GM21381 (cell line): Measurements from ENCODE around the gene ASCL5.

Experiments
- ATAC-seq: cut with Tn5 transposase; IDR thresholded peaks from one replicate; pipeline ENCODE4 v1.9.1; 2021; ENCODE audit warnings: mild to moderate bottlenecking, moderate library complexity; ENCODE audit not compliant: unreplicated experiment

Gene ASCL5

GRCh38 chr1:201111672-201112071 is 15.3 kb downstream of the ASCL5 start:
- ATAC-seq: no peak

- ATAC-seq: no peak
These were observed 15.8 kb downstream of the ASCL5 start for GRCh38 chr1:201111156-201111555.

DNA sequence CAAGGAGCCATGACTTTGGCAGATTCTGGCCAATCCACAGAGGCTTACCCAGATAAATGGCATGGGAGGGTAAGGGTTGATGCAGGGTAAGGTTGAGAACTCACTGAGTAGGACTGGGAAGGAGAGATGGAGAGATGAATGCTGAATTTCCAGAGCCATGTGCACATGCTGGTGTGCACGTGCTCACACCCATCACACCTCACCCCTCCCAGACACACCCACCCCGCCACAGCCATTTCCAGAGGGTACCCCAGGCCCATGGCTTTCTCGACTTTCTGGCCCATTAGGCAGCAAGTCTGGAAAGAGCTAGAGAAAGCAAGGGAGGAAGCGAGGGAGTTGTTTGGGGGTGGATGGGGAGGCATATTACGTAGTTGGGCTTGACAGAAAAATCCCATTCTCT is 16.4 kb downstream of the ASCL5 start:
- ATAC-seq: no peak

DNA sequence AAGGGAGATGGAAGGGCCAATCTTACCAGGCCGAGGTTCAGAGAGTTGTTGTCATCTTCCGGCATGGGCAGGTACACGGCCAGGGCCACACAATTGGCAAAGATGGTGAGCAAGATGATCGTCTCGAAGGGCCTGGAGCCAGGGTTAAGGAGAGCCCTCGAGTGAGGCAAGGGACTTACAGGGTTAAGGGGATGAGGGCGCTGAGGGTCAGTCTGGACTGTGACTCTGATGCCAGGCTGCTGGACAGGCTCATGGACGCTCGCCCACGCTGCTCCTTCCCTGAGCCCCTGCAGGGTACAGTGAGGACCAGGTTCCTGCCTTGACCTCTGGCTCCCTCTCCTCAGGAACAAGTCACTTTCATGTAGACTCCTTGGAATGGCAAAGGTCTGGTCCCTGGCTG is 16.8 kb downstream of the ASCL5 start:
- ATAC-seq: no peak

DNA sequence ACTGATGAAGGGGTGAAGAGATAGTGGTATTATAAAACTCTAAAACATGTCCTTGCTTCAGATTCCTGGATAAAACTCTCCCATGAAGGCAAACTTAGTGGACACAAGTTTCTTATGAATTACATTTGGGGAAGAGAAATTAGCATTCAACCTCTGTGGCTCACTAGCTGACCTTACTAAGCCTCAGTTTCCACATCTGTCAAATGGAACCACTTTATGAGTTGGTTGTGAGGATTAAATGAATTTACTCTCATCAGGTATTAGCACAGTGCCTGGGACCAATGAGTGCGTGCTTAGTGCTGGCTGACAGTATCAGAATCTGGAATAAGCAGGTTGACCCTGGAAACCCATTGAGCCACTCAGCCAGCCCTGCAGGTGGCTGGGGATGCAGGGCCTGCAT is 17.3 kb downstream of the ASCL5 start:
- ATAC-seq: no peak

- ATAC-seq: no peak
These were observed 18.4 kb downstream of the ASCL5 start for GRCh38 chr1:201108614-201109013.

DNA sequence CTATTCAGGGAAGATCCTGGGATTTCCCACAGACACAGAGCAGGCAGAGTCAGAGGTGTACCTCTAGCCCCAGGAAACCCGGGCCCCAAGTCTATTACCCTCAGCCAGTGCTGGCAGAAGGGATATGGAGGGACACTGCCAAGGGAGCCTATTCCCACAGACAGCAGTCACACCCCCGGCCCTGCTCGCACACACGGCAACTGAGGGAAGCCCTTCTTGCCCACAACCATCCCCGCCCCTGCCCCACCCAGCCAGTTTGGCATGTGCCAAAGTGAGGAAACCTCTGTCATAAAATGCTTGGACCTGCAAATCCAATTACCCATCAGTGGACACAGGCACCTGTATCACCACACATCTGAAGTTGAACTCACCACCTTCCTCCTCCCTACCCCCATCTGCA is 21.3 kb downstream of the ASCL5 start:
- ATAC-seq: no peak

DNA sequence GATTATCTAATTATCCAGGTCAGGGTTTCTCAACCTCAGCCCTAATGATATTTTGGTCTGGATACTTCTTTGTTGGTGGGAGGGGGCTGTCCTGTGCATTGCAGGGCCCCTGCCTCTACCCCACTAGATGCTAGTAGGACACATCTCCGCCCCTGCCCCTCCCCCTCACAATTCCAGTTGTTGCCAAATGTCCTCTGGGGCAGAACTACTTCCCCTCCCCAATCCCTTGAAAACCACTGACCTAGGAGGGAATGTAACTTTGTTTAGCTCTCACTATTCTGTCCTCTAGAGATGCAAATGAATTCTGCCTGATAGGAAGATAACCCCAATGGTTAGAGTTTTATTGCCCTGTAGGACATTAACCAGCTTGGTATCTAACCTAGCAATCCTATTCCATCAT is 22.8 kb downstream of the ASCL5 start:
- no peak for ATAC-seq

DNA sequence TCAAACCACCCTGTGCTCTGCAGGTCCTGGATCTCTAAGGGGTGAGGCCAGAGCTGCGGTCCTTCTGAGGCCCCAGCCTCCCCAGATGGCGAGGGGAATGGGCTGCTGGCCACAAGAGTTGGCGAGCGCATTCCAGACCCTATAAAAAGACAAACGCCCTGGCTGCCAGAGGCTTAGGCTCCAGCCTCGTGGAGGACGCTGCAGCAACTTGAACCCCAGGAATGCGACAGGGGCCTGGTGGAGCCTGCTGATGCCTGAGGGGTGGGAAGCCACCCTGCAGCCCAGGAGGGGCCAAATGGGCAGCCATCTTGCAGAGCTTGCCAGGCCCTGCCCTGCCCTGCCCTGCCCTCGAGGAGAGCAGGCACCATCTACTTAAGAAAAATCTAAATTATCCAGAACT is 23.3 kb downstream of the ASCL5 start:
- no peak for ATAC-seq

DNA sequence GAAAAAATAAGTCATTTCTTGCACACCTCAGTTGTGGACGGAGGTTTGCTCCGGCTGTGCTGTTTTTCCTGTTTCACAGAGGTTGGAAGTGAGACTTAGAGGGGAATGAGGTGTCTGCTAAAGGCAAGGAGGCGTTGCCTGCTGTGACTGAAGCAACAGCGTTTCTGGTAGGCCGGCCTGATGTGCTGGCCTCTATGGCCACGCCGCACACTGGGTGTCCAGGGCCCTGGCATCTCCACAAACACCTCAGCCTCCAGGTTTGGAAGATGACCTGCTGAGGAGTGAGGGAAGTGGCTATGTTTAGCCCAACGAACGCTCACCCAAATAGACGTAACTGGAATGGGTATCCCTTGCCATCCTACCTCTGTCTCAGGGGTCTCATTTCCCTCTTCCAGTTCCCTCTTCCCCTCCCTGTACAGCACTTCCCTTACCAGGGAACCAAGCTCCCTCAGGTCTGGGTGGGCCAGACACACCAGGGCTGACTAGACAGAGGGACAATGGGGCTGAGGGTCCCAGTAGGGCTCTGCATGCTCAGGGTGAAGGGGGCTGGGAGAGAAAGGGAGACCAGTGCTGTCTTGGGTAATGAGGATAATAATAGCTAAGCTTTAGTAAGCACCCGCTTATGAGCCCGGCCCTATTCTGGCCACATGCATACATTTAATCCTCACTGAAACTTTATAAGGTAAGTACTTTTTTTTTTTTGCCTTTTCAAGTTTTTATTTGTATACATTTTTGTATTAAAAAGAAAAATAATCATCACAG is 26.6 kb downstream of the ASCL5 start:
- no peak for ATAC-seq

GRCh38 chr1:201098992-201099677 is 27.8 kb downstream of the ASCL5 start:
- no peak for ATAC-seq

GRCh38 chr1:201096977-201097856 is 29.8 kb downstream of the ASCL5 start:
- no peak for ATAC-seq

- no peak for ATAC-seq
These were observed 30.9 kb downstream of the ASCL5 start for GRCh38 chr1:201096041-201096461.

- ATAC-seq: no peak
These were observed 31.4 kb downstream of the ASCL5 start for GRCh38 chr1:201095581-201095980.

- ATAC-seq: no peak
These were observed 32.2 kb downstream of the ASCL5 start for GRCh38 chr1:201094832-201095231.

- no peak for ATAC-seq
These were observed 33.0 kb downstream of the ASCL5 start for GRCh38 chr1:201093962-201094361.

DNA sequence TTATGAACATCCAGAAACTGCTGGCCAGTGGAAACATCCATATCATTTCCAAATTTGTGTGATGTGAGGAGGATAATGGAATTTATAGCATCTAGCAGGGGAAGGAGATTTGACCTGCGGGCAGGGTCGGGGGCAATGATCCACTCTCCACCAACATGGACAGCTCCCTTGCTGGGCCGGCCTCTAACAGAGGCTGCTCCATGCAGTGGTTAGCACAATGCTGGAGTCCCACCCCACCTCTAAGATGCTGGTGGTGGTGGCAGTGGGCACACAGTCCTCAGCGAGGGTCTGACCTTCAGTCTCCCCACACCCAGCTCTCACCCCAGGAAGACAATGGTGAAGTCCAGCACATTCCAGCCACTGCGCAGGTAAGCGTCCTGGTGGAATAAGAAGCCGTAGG is 33.4 kb downstream of the ASCL5 start:
- ATAC-seq: no peak

GRCh38 chr1:201092738-201093137 is 34.2 kb downstream of the ASCL5 start:
- ATAC-seq: no peak

GRCh38 chr1:201091256-201091655 is 35.7 kb downstream of the ASCL5 start:
- ATAC-seq: no peak

DNA sequence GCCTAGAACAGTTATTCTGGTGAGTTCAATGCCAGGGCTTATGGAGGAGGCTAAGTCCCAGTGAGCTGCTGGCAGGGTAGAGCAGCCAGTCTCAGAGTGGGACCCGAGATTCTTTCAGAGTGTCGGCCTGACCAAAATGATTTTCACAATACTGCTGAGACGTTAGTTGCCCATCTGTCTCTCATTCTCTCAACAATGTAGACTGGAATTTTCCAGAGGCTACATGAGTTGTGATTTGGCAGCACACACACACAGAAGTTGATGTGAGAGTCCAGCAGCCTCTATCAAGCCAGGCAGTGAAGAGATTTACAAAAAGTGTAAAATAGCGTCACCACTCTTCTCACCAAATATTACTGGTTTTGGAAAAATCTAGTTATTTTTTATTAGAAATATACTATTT is 36.4 kb downstream of the ASCL5 start:
- ATAC-seq: no peak

DNA sequence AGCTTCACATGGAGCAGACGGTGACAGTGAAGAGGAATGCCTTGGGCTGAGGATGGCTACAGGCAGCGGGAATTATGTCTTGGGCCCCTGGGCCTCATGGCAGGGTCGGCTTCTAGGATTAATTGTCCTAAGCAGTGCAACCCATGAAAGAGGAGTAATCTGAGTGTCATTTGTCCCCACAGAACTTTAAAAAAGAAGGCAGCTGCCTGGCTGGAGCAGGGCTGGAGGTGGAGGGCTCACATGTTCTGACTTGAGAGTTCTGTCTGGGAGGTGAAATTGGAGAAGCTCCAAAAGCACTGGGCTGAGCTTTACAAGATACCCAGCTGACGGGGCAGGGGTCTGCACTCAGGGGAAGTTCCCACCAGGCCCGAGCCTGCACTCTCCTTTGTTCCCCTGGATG is 37.4 kb downstream of the ASCL5 start:
- no peak for ATAC-seq
